Testis (tissue), 2 donors: ENCODE data around the gene UBE2H.

ENCODE experiments used
- CTCF ChIP-seq, 3 experiments: fragments of 450-650 bp in 2 of 3; fragments of 200-600 bp in 1 of 3; sonication (generic) in 1 of 3; IDR thresholded peaks; one replicate each; pipeline ENCODE4 v1.5.1; 2016 to 2019; ENCODE audit warnings: antibody characterized with exemption in 3 of 3, mild to moderate bottlenecking in 2 of 3, moderate library complexity in 1 of 3
- POLR2A ChIP-seq: fragments of 450-650 bp; IDR thresholded peaks from one replicate; pipeline ENCODE4 v1.6.1; 2017; ENCODE audit warnings: antibody characterized with exemption, mild to moderate bottlenecking, moderate library complexity

DNA sequence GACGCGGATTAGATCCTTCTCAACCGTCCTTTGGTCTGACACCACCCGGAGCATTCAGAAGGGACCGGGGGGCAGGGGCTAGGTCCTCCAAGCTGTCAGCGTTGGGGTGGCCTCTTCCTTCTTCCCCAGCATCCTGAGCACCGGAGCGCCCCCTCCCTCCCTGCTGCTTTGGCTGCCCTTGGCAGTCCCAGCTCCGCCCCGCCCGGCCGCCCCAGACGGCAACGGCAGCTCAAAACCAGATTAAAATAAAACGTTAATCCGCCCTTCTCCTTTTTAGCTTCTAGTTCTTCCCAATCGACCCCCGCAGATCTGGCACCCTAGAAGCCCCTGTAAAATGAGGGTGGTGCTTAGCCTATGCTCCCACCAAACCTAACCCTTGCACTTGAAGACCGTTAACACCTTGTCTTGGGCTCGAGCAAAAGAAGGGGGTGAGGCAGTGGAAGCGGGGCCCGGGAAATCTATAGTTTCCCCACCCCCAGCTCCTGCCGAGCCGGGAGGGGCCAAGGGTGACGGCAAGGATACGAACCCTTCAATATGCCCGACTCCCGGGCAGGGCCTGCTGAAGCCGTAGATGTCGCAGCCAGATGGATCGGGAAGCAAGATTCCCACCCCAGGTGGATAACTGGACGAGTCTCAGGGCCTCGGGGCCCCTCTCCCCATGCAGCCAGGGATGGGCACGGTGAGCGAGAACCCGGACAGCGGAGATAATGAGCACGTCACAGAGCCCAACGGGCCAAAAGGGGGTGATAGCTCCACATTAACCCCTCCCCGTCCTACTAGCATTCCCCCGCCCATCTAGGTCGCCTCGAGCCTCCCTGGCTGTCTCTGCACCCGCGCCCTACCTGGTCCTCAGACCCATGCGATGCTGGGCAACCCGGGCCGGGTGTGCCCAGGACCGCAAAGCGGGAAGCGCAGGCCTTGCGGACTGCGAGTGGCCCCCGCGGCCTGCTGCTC, 171.5 kb downstream of the UBE2H start:
- TF ChIP-seq CTCF (IDR thresholded peaks at IDR 0.05), result no peak
- TF ChIP-seq POLR2A, result no peak
